Caco-2 (cell line): ENCODE measurements around the gene KLHL6. TPM values are rescaled to one million over a fixed set of nuclear protein-coding genes. Genes with fewer than 3 reads are reported as not detected.

Experiments used
- BruUV-seq: library from RNA; stranded (reverse); fragments of 400-500 nt; replicated peaks from 2 replicates; lab custom pipeline; 2021; lab: Mats Ljungman, UMichigan
- CTCF ChIA-PET: fragments of 300-600 bp; sonication (Branson Sonifier 250); formaldehyde crosslinking; loops from one replicate; lab custom pipeline; 2022; ENCODE audit warnings: antibody characterized with exemption; lab: Charles Lee
- POLR2A ChIA-PET: fragments of 300-600 bp; sonication (Branson Sonifier 250); formaldehyde crosslinking; loops from one replicate; lab custom pipeline; 2022; ENCODE audit warnings: antibody characterized with exemption; lab: Charles Lee
- DNase-seq, 2 experiments: peaks; one replicate each; pipeline versions ENCODE4 v3.0.0 to v3.0.0-alpha.2; 2020 to 2022
- H3K27me3 ChIP-seq: replicated peaks from 2 replicates; pipeline ENCODE4 v1.6.0; 2011; ENCODE audit warnings: low read length; ENCODE audit not compliant: control insufficient read depth, insufficient read depth
- H3K36me3 ChIP-seq: 2 replicates; pipeline ENCODE4 v1.5.1; 2011; ENCODE audit warnings: low read length; ENCODE audit not compliant: control insufficient read depth, insufficient read depth
- H3K4me1 ChIP-seq: fragments of 250-450 bp; sonication (Bioruptor Pico); 2 replicates; pipeline ENCODE4 v1.5.1; 2020; ENCODE audit warnings: mild to moderate bottlenecking
- H3K4me3 ChIP-seq: 2 replicates; pipeline ENCODE4 v1.5.1; 2011; ENCODE audit warnings: low read depth, mild to moderate bottlenecking, control low read depth, low read length
- H3K9me3 ChIP-seq: fragments of 250-450 bp; sonication (Bioruptor Pico); 2 replicates; pipeline ENCODE4 v1.5.1; 2020; ENCODE audit warnings: mild to moderate bottlenecking, moderate library complexity
- H3K27ac Mint-ChIP-seq: one replicate; pipeline ENCODE4 v1.8.0; 2022; ENCODE audit warnings: mixed read lengths; ENCODE audit not compliant: unreplicated experiment
- H3K27me3 Mint-ChIP-seq: one replicate; pipeline ENCODE4 v1.8.0; 2022; ENCODE audit warnings: mixed read lengths; ENCODE audit not compliant: insufficient read depth, unreplicated experiment
- H3K36me3 Mint-ChIP-seq: one replicate; pipeline ENCODE4 v1.8.0; 2022; ENCODE audit warnings: mild to moderate bottlenecking, mixed read lengths; ENCODE audit not compliant: insufficient read depth, unreplicated experiment
- H3K4me1 Mint-ChIP-seq: one replicate; pipeline ENCODE4 v1.8.0; 2022; ENCODE audit warnings: low read depth, mixed read lengths; ENCODE audit not compliant: unreplicated experiment
- H3K4me3 Mint-ChIP-seq: one replicate; pipeline ENCODE4 v1.8.0; 2022; ENCODE audit warnings: mild to moderate bottlenecking, moderate library complexity, mixed read lengths; ENCODE audit not compliant: unreplicated experiment
- H3K9me3 Mint-ChIP-seq: one replicate; pipeline ENCODE4 v1.8.0; 2022; ENCODE audit warnings: mixed read lengths; ENCODE audit not compliant: unreplicated experiment
- intact Hi-C: fragments of 100-400 bp; cut with micrococcal nuclease; formaldehyde crosslinking; loops from one replicate; pipeline ENCODE4 v1.10.0; 2022; ENCODE audit not compliant: unreplicated experiment
- total RNA-seq: library from RNA; stranded (reverse); gene quantifications from 2 replicates; pipeline ENCODE4 v1.2.3, GENCODE V29; 2022
- TF ChIP-seq, protein P1 (sequence below), 2 experiments: fragments of 200-600 bp in 1 of 2; IDR thresholded peaks; 1 replicate in 1 of 2; 2 replicates in 1 of 2; pipeline versions ENCODE4 v1.5.1 to v1.8.0; 2011 to 2022; ENCODE audit warnings: antibody characterized with exemption in 1 of 2, control low read depth in 1 of 2, inconsistent platforms in 1 of 2, low read depth in 1 of 2, low read length in 1 of 2, mild to moderate bottlenecking in 1 of 2, moderate library complexity in 1 of 2; ENCODE audit not compliant: insufficient read depth in 1 of 2, severe bottlenecking in 1 of 2, unreplicated experiment in 1 of 2

Gene KLHL6
- total RNA-seq, 1 experiment from 2014 or later: not detected

DNA sequence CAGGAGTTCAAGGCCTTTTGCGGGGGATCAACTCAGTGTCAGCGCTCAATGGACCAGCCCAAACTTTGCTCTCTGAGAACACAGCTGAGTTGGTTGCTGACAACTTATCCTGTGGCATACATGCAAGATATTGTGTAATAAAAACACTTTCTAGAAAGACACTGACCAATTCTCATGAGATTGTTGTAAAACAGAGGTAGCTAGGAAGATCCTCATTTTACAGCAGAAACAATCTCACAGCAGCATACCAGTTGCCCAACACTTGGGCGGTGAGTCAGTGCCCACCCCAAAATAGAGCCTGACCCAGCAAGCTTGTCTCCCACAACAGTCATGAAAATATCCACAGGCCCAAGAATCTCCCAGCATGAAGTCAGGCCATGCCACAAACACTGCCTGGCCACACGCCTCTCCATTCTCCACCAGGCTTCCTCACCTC is 18.2 kb downstream of the KLHL6 start:
- H3K9me3 Mint-ChIP-seq: no peaks in the 10 kb centered on the region
- H3K36me3 Mint-ChIP-seq: no peaks in the 10 kb centered on the region
- ChIA-PET POLR2A (no interaction called here), CTCF (interaction anchor here (0.9 kb wide), 1 partner anchor 11 kb away, joined by 3 read pairs; no protein-coding TSS in a partner anchor)
- no peak overlapping the region for H3K4me3 ChIP-seq
- peaks cover 20% of the 10 kb centered on the region for H3K4me1 ChIP-seq
- no TSS peak for BruUV-seq
- no peaks in the 10 kb centered on the region for H3K36me3 ChIP-seq
- no peaks in the 10 kb centered on the region for H3K9me3 ChIP-seq
- TF ChIP-seq, protein P1, sequence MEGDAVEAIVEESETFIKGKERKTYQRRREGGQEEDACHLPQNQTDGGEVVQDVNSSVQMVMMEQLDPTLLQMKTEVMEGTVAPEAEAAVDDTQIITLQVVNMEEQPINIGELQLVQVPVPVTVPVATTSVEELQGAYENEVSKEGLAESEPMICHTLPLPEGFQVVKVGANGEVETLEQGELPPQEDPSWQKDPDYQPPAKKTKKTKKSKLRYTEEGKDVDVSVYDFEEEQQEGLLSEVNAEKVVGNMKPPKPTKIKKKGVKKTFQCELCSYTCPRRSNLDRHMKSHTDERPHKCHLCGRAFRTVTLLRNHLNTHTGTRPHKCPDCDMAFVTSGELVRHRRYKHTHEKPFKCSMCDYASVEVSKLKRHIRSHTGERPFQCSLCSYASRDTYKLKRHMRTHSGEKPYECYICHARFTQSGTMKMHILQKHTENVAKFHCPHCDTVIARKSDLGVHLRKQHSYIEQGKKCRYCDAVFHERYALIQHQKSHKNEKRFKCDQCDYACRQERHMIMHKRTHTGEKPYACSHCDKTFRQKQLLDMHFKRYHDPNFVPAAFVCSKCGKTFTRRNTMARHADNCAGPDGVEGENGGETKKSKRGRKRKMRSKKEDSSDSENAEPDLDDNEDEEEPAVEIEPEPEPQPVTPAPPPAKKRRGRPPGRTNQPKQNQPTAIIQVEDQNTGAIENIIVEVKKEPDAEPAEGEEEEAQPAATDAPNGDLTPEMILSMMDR (IDR thresholded peaks at IDR 0.05; ENCODE audit: insufficient read depth in 1 of 2, low read depth in 1 of 2, low read length in 1 of 2, severe bottlenecking in 1 of 2, unreplicated experiment in 1 of 2): no peak
- H3K27me3 ChIP-seq: no peaks in the 10 kb centered on the region
- H3K4me3 Mint-ChIP-seq: no peak overlapping the region
- DNase-seq: no peak
- intact Hi-C loops: no loop called here
- H3K4me1 Mint-ChIP-seq: peaks cover 17% of the 10 kb centered on the region
- H3K27me3 Mint-ChIP-seq: no peaks in the 10 kb centered on the region
- H3K27ac Mint-ChIP-seq: no peak overlapping the region

DNA sequence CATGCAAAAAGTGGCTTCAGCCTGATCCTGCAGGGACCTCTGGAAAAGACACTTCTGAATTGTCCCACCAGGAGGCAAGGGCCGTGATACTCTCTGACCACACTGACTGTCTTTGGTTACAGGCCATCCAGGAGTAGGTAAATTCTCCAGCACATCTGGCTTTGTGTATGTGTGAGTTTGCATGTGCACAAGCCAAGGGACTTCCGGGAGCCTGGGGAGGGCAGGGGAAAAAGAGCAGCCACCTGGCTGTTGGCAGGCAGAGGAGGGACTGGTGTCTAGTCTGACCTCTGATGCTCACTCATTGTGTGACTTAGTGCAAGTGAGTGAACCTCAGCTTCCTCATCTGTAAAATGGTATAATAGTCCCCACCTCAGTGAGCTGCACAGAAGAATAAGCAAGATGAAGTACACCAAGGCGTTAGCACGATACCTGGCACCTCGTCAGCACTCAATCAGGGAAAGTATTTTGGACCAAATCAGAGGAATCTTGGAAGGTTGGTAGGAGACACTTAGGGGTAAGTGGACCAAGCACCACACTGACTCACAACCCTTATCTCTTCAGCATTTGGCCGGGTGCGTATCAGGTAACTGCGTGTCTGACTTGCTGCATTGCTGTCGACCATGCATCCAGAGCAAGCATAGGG is 19.1 kb downstream of the KLHL6 start:
- CTCF ChIA-PET: no interaction called here
- no peak overlapping the region for H3K4me3 Mint-ChIP-seq
- POLR2A ChIA-PET: no interaction called here
- TF ChIP-seq, protein P1 (IDR thresholded peaks at IDR 0.05; ENCODE audit: insufficient read depth in 1 of 2, low read depth in 1 of 2, low read length in 1 of 2, severe bottlenecking in 1 of 2, unreplicated experiment in 1 of 2): no peak
- H3K27me3 ChIP-seq: no peaks in the 10 kb centered on the region
- H3K9me3 ChIP-seq: no peaks in the 10 kb centered on the region
- no peaks in the 10 kb centered on the region for H3K9me3 Mint-ChIP-seq
- no TSS peak for BruUV-seq
- DNase-seq: no peak
- no peaks in the 10 kb centered on the region for H3K36me3 ChIP-seq
- peaks cover 18% of the 10 kb centered on the region for H3K4me1 Mint-ChIP-seq
- no peak overlapping the region for H3K27ac Mint-ChIP-seq
- no peaks in the 10 kb centered on the region for H3K27me3 Mint-ChIP-seq
- H3K4me3 ChIP-seq: no peak overlapping the region
- H3K36me3 Mint-ChIP-seq: no peaks in the 10 kb centered on the region
- H3K4me1 ChIP-seq: peaks cover 20% of the 10 kb centered on the region
- intact Hi-C loops: no loop called here

DNA sequence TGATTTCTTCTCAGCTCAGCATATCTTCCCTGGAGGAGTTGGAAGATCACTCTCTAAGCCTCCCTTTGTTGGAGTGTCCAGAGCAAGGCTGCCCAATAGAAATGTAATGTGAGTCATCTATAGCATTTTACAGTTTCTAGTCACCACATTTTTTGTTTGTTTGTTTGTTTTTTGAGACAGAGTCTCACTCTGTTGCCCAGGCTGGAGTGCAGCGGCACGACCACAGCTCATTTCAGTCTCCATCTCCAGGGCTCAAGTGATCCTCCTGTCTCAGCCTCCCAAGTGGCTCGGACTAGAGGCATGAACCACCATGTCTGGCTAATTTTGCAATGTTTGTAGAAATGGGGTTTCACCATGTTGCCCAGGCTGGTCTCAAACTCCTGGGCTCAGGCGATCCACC is 21.3 kb downstream of the KLHL6 start:
- intact Hi-C loops: no loop called here
- H3K27me3 ChIP-seq: no peaks in the 10 kb centered on the region
- ChIA-PET POLR2A (interaction anchor here (0.5 kb wide), 1 partner anchor 19 kb away, joined by 5 read pairs; no protein-coding TSS in a partner anchor), CTCF (no interaction called here)
- H3K4me3 ChIP-seq: no peak overlapping the region
- Mint-ChIP-seq H3K4me3 (no peak overlapping the region), H3K27ac (peak overlapping the region; percentile 48), H3K4me1 (peaks cover 18% of the 10 kb centered on the region), H3K9me3 (no peaks in the 10 kb centered on the region), H3K27me3 (no peaks in the 10 kb centered on the region), H3K36me3 (no peaks in the 10 kb centered on the region)
- TF ChIP-seq, protein P1 (IDR thresholded peaks at IDR 0.05; ENCODE audit: insufficient read depth in 1 of 2, low read depth in 1 of 2, low read length in 1 of 2, severe bottlenecking in 1 of 2, unreplicated experiment in 1 of 2): no peak
- no TSS peak for BruUV-seq
- peaks cover 20% of the 10 kb centered on the region for H3K4me1 ChIP-seq
- H3K36me3 ChIP-seq: no peaks in the 10 kb centered on the region
- H3K9me3 ChIP-seq: no peaks in the 10 kb centered on the region
- DNase-seq: no peak
